ENCODE results near the gene PTGS1. TPM values are rescaled to one million over a fixed set of nuclear protein-coding genes. Genes with fewer than 3 reads are reported as not detected.

Gene PTGS1
- total RNA-seq, 1 experiment from 2014 or later, result 61.2 TPM

GRCh38 chr9:122401896-122402295 lies 31.1 kb downstream of the PTGS1 start:
- intact Hi-C loops (cut with micrococcal nuclease; ENCODE audit: unreplicated experiment) (no loop called here), in situ Hi-C loops (cut with HindIII; ENCODE audit: low pct_unique_long_range_greater_than_20kb, low sequenced_read_pairs) (no loop called here)
- ChIA-PET CTCF (no interaction called here), POLR2A (no interaction called here)
- DNase-seq (ENCODE audit: low read depth, low spot score) (no peak), ATAC-seq (no peak)
- Histone ChIP-seq H3K27me3 (ENCODE audit: control insufficient read depth, insufficient read depth, low read length) (no peaks in the 10 kb centered on the region), H3K9me3 (ENCODE audit: control insufficient read depth, insufficient read depth, low read depth, low read length) (no peaks in the 10 kb centered on the region), H3K36me3 (ENCODE audit: control insufficient read depth, insufficient read depth, low read length) (no peaks in the 10 kb centered on the region), H3K4me1 (ENCODE audit: control insufficient read depth, insufficient read depth, low read length) (no peaks in the 10 kb centered on the region), H3K27ac (ENCODE audit: low read length) (no peak overlapping the region), H3K4me3 (ENCODE audit: low read depth in 2 of 2, low read length in 2 of 2) (no peak overlapping the region)
- BruUV-seq (replicated peaks), result no TSS peak
- TF ChIP-seq, protein P1, sequence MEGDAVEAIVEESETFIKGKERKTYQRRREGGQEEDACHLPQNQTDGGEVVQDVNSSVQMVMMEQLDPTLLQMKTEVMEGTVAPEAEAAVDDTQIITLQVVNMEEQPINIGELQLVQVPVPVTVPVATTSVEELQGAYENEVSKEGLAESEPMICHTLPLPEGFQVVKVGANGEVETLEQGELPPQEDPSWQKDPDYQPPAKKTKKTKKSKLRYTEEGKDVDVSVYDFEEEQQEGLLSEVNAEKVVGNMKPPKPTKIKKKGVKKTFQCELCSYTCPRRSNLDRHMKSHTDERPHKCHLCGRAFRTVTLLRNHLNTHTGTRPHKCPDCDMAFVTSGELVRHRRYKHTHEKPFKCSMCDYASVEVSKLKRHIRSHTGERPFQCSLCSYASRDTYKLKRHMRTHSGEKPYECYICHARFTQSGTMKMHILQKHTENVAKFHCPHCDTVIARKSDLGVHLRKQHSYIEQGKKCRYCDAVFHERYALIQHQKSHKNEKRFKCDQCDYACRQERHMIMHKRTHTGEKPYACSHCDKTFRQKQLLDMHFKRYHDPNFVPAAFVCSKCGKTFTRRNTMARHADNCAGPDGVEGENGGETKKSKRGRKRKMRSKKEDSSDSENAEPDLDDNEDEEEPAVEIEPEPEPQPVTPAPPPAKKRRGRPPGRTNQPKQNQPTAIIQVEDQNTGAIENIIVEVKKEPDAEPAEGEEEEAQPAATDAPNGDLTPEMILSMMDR (IDR thresholded peaks at IDR 0.05), result no peak
- TF ChIP-seq TCF7L2 (IDR thresholded peaks at IDR 0.05; ENCODE audit: low read depth, low read length) (no peak), SIN3A (IDR thresholded peaks at IDR 0.05; ENCODE audit: borderline replicate concordance, insufficient read depth, low read depth, low read length) (no peak), REST (IDR thresholded peaks at IDR 0.05; ENCODE audit: insufficient read depth in 1 of 2, low read depth in 2 of 2, low read length in 1 of 2) (no peak), POLR2AphosphoS5 (IDR thresholded peaks at IDR 0.05; ENCODE audit: low read depth, low read length) (no peak)

DNA sequence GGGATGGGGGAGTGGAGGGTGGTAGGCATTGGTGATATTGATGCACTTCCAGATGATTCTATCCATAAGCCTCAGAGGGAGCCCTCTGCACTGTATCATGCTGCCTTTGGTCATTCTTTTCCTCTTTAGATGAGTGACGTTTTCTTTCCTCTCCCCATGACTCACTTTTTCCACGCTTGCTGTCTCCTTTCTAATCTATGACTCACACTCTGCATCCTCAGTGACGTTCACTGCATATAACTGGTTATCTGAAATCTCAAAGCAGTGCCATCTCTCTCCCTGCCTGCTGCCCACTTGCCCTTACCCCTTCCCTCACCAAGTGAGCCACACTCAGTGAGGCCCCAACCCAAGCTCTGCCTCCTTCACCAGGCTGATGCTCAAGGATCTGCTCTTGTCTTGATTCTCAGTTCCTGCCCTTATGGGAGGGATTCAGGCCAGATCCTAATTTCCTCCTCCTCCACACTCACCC lies 31.6 kb downstream of the PTGS1 start:
- Histone ChIP-seq H3K27ac (ENCODE audit: low read length) (no peak overlapping the region), H3K27me3 (ENCODE audit: control insufficient read depth, insufficient read depth, low read length) (no peaks in the 10 kb centered on the region), H3K4me1 (ENCODE audit: control insufficient read depth, insufficient read depth, low read length) (no peaks in the 10 kb centered on the region), H3K9me3 (ENCODE audit: control insufficient read depth, insufficient read depth, low read depth, low read length) (no peaks in the 10 kb centered on the region), H3K36me3 (ENCODE audit: control insufficient read depth, insufficient read depth, low read length) (no peaks in the 10 kb centered on the region), H3K4me3 (ENCODE audit: low read depth in 2 of 2, low read length in 2 of 2) (no peak overlapping the region)
- peak; percentile 66; the same call in 1 of the 2 replicates for ATAC-seq
- in situ Hi-C loops (cut with HindIII; ENCODE audit: low pct_unique_long_range_greater_than_20kb, low sequenced_read_pairs), result no loop called here
- BruUV-seq (replicated peaks), result no TSS peak
- ChIA-PET CTCF (no interaction called here), POLR2A (no interaction called here)
- no peak for TF ChIP-seq SIN3A (IDR thresholded peaks at IDR 0.05; ENCODE audit: borderline replicate concordance, insufficient read depth, low read depth, low read length)
- no peak for TF ChIP-seq POLR2AphosphoS5 (IDR thresholded peaks at IDR 0.05; ENCODE audit: low read depth, low read length)
- TF ChIP-seq TCF7L2 (IDR thresholded peaks at IDR 0.05; ENCODE audit: low read depth, low read length), result no peak
- TF ChIP-seq REST (IDR thresholded peaks at IDR 0.05; ENCODE audit: insufficient read depth in 1 of 2, low read depth in 2 of 2, low read length in 1 of 2), result no peak
- TF ChIP-seq, protein P1 (IDR thresholded peaks at IDR 0.05), result no peak
- intact Hi-C loops (cut with micrococcal nuclease; ENCODE audit: unreplicated experiment), result no loop called here
- DNase-seq (ENCODE audit: low read depth, low spot score), result peak; percentile 55
